ENCODE results near the gene DIP2C.

GRCh38 chr10:316390-316789 is 373.1 kb downstream of the DIP2C start:
- TF ChIP-seq CTCF (IDR thresholded peaks at IDR 0.05; ENCODE audit: borderline replicate concordance, extremely low read depth, low read length, poor library complexity, severe bottlenecking) (no peak), EZH2 (IDR thresholded peaks at IDR 0.05; ENCODE audit: borderline replicate concordance, low read depth, low read length, severe bottlenecking) (no peak)

Measured in DND-41 (cell line).